Pancreas (tissue), 10 donors: Measurements from ENCODE around the gene NR2C2. TPM values are rescaled to one million over a fixed set of nuclear protein-coding genes. Genes with fewer than 3 reads are reported as not detected.
A peak's percentile ranks its signal among the peaks of the same experiment; 100 is the strongest.

Experiments
- ATAC-seq, 4 donors: fragments of 200-7000 bp; cut with Tn5 transposase; one replicate each; pipeline versions ENCODE4 v1.8.0 to v1.9.1; 2020; ENCODE audit warnings: mild to moderate bottlenecking in 4 of 4, moderate library complexity in 4 of 4
- DNase-seq, 6 donors: peaks; one replicate each; pipeline ENCODE4 v3.0.0-alpha.2; 2020
- FAIRE-seq: peaks from 2 replicates; lab custom pipeline; 2012; peaks lifted over from hg19 to GRCh38; lab: Jason Lieb, UNC
- H3K27ac ChIP-seq, 4 donors: fragments of 200-600 bp; sonication (generic); 1 replicate in 3 of 4; 2 replicates in 1 of 4; pipeline versions ENCODE4 v1.5.0 to v1.8.0; 2020
- H3K27me3 ChIP-seq, 4 donors: fragments of 200-600 bp; one replicate each; pipeline ENCODE4 v1.8.0; 2021
- H3K36me3 ChIP-seq, 3 donors: fragments of 200-600 bp; sonication (generic) in 1 of 3; one replicate each; pipeline versions ENCODE4 v1.5.0 to v1.8.0; 2020 to 2021
- H3K4me1 ChIP-seq, 3 donors: fragments of 200-600 bp; one replicate each; pipeline ENCODE4 v1.8.0; 2021
- H3K4me3 ChIP-seq, 4 donors: fragments of 200-600 bp; sonication (generic) in 2 of 4; one replicate each; pipeline versions ENCODE4 v1.5.0 to v1.8.0; 2020 to 2021
- H3K9me3 ChIP-seq, 4 donors: fragments of 200-600 bp; one replicate each; pipeline ENCODE4 v1.8.0; 2021
- WGBS, 2 donors: extraction: QIAGEN DNeasy Blood & Tissue Kit; methylation state at CpG; one replicate each; pipeline ENCODE4 v1.1.7; 2013; 5-methylcytosine and 5-hydroxymethylcytosine counted together
- intact Hi-C, 3 donors: fragments of 100-400 bp; cut with DNase I; formaldehyde crosslinking; loops; one replicate each; pipeline versions ENCODE4 v1.11.1 to v1.14.2; 2022
- polyA plus RNA-seq, 2 donors: library from polyadenylated mRNA; stranded (reverse); fragments of 200-250 nt; gene quantifications; one replicate each; pipeline ENCODE4 v1.2.3, GENCODE V29; 2013
- total RNA-seq, 6 donors: library from RNA; stranded (reverse); fragmentation: NEBNext Ultra II Directional in 4 of 6; extraction: Animal tissue kit (Norgen Biotek cat#: 25700) in 4 of 6; gene quantifications; one replicate each; pipeline versions ENCODE4 v1.2.1 to v1.2.4, GENCODE V29; 2021 to 2023
- TF ChIP-seq, protein P1 (sequence below), 4 donors: fragments of 200-600 bp; sonication (generic) in 3 of 4; IDR thresholded peaks; one replicate each; pipeline versions ENCODE4 v1.5.0 to v1.8.0; 2021; ENCODE audit warnings: antibody characterized with exemption in 4 of 4
- donor health status: healthy with polysubstance abuse.
- donor health status: DM: no; HTN: no; CAD: no; lungs with moderate emphysema.
- donor health status: DM: no; HTN: no; CAD: no.
- donor health status: control.
- donor health status: control.
- donor health status: Bipolar disorder and iron deficiency.
- donor health status: DM: yes; HTN: yes; CAD: no.
- donor health status: DM: no; HTN: no; CAD: no.
- donor health status: DM: no; HTN: no; CAD: no.
- donor health status: DM: yes; HTN: yes; CAD: no.

Gene NR2C2
- total RNA-seq (10 to 100 TPM; 13.6 to 25.1 (median 15.2) TPM), polyA plus RNA-seq (1 to 10 TPM; 5.4 to 8.8 TPM)

DNA sequence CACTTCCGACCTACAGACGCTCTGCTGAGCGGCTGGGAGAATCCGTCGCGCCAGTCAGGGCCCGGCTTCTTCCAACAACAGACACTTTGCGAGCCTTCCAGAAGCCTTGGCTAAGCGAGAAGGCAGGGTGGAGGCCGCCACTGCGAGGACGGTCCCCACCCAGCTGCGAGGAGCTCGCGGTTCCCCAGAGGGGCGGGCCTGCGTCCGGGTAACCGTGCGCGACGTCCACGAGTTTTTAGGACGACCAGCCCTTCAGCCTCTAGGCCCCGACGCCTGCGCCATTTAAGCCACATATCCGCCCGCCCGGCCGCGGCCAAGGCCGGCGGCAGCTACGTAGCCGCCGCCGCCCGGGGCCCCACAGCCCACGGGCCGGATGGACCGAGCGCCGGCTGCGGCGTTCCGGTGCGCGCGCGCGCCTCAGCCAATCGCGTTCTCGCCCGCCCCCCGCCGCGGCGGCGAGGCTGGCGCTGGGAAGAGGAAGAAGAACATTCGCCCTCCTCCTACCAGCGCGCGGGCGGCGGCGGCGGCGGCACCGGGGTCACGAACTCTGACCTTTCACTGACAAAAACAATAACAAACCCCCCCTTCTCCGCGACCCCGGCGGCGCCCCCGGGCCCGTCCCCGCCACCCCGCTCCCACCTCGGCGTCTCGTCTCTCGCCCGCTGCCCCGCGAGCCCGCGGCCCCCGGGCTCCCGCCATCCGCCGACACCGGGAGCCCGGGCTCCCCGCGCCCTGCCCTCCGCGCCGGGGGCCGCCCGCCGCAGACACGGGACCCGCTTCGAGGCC is at the start of gene NR2C2:
TSS of gene NR2C2 (plus strand) at position 484 of the 786 bp plus-strand sequence. CDS start 56,332 bp downstream, outside the sequence.
- WGBS, 2 donors: 1% methylated on average over 77 to 106 of the region's 108 CpGs
- ATAC-seq (peak; percentile 66 to 80 (median 72)), FAIRE-seq (no peak), DNase-seq (peak; percentile 85 to 95 (median 88))
- H3K4me3 ChIP-seq: peak within 1 kb of the TSS; percentile 66 to 91 (median 89)
- peaks cover 0 to 18% (median 3%) of the 10 kb centered on the region in 3 donors for H3K36me3 ChIP-seq
- H3K4me1 ChIP-seq: peaks cover 8 to 22% (median 19%) of the 10 kb centered on the region in 3 donors
- H3K27me3 ChIP-seq: no peaks in the 10 kb centered on the region
- peak within 1 kb of the TSS; percentile 92 to 98 (median 96) for H3K27ac ChIP-seq
- TF ChIP-seq, protein P1, sequence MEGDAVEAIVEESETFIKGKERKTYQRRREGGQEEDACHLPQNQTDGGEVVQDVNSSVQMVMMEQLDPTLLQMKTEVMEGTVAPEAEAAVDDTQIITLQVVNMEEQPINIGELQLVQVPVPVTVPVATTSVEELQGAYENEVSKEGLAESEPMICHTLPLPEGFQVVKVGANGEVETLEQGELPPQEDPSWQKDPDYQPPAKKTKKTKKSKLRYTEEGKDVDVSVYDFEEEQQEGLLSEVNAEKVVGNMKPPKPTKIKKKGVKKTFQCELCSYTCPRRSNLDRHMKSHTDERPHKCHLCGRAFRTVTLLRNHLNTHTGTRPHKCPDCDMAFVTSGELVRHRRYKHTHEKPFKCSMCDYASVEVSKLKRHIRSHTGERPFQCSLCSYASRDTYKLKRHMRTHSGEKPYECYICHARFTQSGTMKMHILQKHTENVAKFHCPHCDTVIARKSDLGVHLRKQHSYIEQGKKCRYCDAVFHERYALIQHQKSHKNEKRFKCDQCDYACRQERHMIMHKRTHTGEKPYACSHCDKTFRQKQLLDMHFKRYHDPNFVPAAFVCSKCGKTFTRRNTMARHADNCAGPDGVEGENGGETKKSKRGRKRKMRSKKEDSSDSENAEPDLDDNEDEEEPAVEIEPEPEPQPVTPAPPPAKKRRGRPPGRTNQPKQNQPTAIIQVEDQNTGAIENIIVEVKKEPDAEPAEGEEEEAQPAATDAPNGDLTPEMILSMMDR (IDR thresholded peaks at IDR 0.05): no peak
- no peaks in the 10 kb centered on the region for H3K9me3 ChIP-seq
- intact Hi-C loops: no loop called here

DNA sequence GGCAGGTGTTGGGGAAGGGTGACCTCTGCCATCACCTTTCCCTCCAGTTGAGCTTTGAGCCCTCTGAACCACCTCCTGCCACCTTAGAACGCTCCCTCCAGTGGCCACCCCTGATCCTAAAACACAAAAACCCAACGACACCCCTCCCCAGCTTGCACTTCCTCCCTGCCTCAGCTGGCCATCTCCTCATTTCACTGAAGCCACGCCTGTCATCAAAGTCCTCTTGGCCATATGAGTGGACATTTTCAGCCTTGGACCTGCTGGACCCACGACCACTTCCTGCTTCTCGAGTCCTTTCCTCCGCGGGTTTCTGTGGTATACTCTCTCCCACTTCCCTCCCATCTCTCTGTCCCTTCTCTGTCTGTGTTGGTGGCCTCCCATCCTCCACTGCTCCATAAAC is 48.5 kb upstream of the NR2C2 start:
- no peaks in the 10 kb centered on the region for H3K9me3 ChIP-seq
- H3K36me3 ChIP-seq: no peaks in the 10 kb centered on the region
- WGBS, 2 donors: 39% methylated on average over 7 of the region's 7 CpGs
- H3K27me3 ChIP-seq: no peaks in the 10 kb centered on the region
- no peak for ATAC-seq
- no peak overlapping the region for H3K4me3 ChIP-seq
- intact Hi-C loops: no loop called here
- H3K4me1 ChIP-seq: no peaks in the 10 kb centered on the region
- TF ChIP-seq, protein P1 (IDR thresholded peaks at IDR 0.05): no peak
- FAIRE-seq: no peak
- DNase-seq: no peak
- no peak overlapping the region for H3K27ac ChIP-seq

DNA sequence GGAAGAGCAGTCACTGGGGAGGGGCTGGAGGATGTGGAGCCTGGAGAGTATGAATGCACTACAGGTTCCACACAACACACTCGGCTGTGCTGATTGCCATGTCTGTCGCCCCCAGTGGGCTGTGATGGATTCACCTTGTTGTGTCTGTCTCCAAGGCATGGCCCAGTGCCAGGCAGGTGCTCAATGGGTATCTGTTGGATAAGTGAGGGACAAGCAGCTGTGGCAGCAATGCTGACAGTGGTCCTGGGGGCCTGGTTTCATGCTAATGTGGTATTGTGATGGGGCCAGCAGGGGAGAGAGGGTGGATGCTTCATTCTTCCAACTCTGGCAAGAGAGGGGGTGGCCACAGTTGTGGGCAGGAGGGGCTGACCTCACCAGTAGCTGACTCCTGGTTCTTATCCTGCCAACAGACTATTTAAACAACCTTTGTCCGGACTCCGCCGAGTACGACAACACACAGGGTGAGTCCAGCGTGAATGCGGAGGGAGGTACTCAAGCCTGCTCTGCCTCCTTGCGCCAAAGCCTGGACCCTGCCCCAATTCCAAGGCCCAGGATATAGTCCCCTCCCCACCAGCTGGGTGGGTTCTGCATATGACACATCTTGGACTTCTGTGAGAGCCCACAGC is 47.3 kb upstream of the NR2C2 start:
- WGBS, 2 donors: 36 to 44% methylated on average over 9 of the region's 9 CpGs
- H3K9me3 ChIP-seq: no peaks in the 10 kb centered on the region
- FAIRE-seq: no peak
- H3K27me3 ChIP-seq: no peaks in the 10 kb centered on the region
- ATAC-seq: peak in 1 of 4 donors; percentile 48
- DNase-seq: no peak
- TF ChIP-seq, protein P1 (IDR thresholded peaks at IDR 0.05): no peak
- H3K36me3 ChIP-seq: no peaks in the 10 kb centered on the region
- no peak overlapping the region for H3K27ac ChIP-seq
- no peak overlapping the region for H3K4me3 ChIP-seq
- intact Hi-C loops: no loop called here
- no peaks in the 10 kb centered on the region for H3K4me1 ChIP-seq

DNA sequence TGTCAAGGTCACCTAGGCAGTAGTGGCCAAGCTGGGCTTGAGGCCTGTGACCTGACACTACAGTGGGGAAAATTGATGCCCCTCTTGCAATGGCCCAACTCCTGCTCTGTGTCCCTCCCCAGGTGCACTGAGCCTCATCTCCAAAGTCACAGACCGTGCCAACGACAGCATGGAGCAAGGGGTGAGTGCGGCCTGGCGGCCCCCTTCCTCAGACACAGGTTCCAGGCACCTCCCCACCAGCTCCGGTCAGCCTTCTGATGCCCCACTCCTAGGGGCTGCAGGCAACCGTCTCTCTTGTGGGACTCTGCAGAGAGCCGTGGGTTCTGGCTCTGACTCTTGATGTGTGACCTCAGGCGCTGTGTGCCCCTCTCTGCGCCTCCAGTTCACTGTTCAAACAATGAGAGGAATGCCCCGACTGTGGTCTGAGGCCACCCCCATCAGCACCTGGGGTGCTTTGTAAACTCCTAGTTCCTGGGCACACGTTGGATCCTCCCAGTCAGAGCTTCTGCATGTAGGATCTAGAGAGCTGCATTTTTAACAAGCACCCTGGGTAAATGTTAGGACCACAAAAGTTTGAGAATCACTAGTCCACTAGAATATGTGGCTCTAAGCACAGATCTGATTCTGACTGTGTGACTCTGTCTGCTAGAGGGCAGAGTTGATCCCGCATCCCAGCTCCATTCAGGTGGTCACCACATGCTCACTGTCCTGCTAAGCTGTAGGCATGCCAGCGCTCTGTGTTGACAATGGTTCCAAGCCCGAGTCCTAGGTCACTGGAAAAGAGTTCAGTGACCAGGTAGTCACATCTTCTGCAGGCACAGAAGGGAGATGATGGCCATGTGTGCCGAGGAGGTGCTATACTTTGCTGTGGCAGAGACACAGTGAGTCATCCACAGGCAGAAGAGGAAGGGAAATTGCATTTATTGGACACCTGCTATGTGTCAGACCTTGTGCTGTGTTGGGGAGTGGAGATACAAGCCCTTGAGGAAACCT is 46.2 kb upstream of the NR2C2 start:
- H3K36me3 ChIP-seq: no peaks in the 10 kb centered on the region
- TF ChIP-seq, protein P1 (IDR thresholded peaks at IDR 0.05): no peak
- intact Hi-C loops: no loop called here
- ATAC-seq (no peak), FAIRE-seq (no peak), DNase-seq (no peak)
- no peak overlapping the region for H3K4me3 ChIP-seq
- 56 to 69% methylated on average over 15 of the region's 15 CpGs for WGBS, 2 donors
- H3K9me3 ChIP-seq: no peaks in the 10 kb centered on the region
- no peak overlapping the region for H3K27ac ChIP-seq
- no peaks in the 10 kb centered on the region for H3K27me3 ChIP-seq
- no peaks in the 10 kb centered on the region for H3K4me1 ChIP-seq
